T-helper 17 cell (primary cell): Measurements from ENCODE around the gene REEP1. TPM values are rescaled to one million over a fixed set of nuclear protein-coding genes. Genes with fewer than 3 reads are reported as not detected.

Source experiments
- ATAC-seq: fragments of 150-1000 bp; cut with Tn5 transposase; 2 replicates; pipeline ENCODE4 v1.10.0; 2021; ENCODE audit warnings: mild to moderate bottlenecking, moderate library complexity
- DNase-seq, 3 donors: peaks; one replicate each; pipeline versions ENCODE4 v3.0.0 to v3.0.0-alpha.2; 2020 to 2021
- H3K9me3 ChIP-seq: one replicate; pipeline ENCODE4 v1.7.0; 2013; ENCODE audit warnings: low read length, mild to moderate bottlenecking; ENCODE audit not compliant: control insufficient read depth, poor library complexity, severe bottlenecking
- H3K27ac Mint-ChIP-seq: one replicate; pipeline ENCODE4 v1.8.0; 2022; ENCODE audit warnings: mild to moderate bottlenecking, moderate library complexity, mixed read lengths
- H3K27me3 Mint-ChIP-seq: one replicate; pipeline ENCODE4 v1.8.0; 2022; ENCODE audit warnings: mixed read lengths
- H3K36me3 Mint-ChIP-seq: one replicate; pipeline ENCODE4 v1.8.0; 2022; ENCODE audit warnings: low read depth, mixed read lengths
- H3K4me1 Mint-ChIP-seq: one replicate; pipeline ENCODE4 v1.8.0; 2022; ENCODE audit warnings: mild to moderate bottlenecking, mixed read lengths
- H3K4me3 Mint-ChIP-seq: one replicate; pipeline ENCODE4 v1.8.0; 2022; ENCODE audit warnings: mild to moderate bottlenecking, moderate library complexity, mixed read lengths
- total RNA-seq, 4 donors: library from RNA in 2 of 4; stranded (reverse) in 2 of 4; gene quantifications; one replicate each; pipeline ENCODE4 v1.2.3 and lab custom pipeline; 2022 to 2026

Gene REEP1
- total RNA-seq, 2 donors from 2014 or later: 2.2 TPM; not detected in 1

DNA sequence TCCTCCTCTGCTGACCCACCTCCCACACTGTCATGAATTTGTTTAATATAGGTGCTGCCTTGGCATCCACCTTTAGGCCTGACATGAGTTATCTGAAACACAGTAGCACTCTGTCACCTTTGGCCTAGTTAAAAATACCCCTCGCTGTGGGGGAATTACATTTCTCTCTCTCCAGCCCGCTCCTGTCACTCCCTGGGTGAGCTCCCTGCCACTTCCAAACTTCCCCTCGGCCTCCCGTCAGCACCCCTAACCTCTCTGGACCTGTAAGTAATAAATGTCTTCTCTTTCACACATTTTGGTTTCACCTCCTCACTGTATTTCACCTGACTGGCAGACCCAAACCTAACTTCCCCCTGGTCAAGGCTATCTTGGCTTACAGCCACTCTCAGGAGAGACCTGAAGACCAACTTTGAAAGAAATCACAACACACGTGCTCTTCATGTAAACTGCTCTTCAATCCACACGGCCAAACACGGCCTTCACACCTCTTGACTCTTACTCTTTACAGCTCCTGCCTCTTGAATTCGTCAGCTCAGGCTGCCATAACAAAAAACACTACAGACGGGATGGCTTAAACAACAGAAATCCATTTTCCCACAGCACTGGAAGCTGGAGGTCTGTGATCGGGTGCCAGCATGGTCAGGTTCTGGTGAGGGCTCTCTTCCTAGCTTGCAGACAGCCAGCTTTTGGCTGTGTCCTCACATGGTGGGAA lies 28.3 kb downstream of the REEP1 start:
- H3K36me3 Mint-ChIP-seq: peaks cover 3% of the 10 kb centered on the region
- ATAC-seq: no peak
- no peak overlapping the region for H3K27ac Mint-ChIP-seq
- H3K4me1 Mint-ChIP-seq: peaks cover 6% of the 10 kb centered on the region
- no peak overlapping the region for H3K4me3 Mint-ChIP-seq
- no peaks in the 10 kb centered on the region for H3K9me3 ChIP-seq
- H3K27me3 Mint-ChIP-seq: peaks cover 36% of the 10 kb centered on the region
- DNase-seq: no peak

DNA sequence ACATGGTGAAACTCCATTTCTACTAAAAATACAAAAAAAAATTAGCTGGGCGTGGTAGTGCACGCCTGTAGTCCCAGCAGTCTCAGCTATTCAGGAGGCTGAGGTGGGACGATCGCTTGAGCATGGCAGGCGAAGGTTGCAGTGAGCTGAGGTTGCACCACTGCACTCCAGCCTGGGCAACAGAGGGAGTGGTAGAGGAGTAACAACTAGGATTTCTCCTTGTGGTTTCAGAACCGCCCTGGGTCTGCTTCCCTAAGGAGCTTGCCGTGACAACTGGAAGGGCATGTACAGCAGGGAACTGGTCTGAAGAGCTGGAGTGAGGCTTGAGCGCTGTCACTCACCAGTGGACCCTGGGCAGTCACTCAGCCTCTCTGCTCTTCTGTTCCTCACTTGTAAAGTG lies 29.1 kb downstream of the REEP1 start:
- H3K4me1 Mint-ChIP-seq: peaks cover 6% of the 10 kb centered on the region

DNA sequence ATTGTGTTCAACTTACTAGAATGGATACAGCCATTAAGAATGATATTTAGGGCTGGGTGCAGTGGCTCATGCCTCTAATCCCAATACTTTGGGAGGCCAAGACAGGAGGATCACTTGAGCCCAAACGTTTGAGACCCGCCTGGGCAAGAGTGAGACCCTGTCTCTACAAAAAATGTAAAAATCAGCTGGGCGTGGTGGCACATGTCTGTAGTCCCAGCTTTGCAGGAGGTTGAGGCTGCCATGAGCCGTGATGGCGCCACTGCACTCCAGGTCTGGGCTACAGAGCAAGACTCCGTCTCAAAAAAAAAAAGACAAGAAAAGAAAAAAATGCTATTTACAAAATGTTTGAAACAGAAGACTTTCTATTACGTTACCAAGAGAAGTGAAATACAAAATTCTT lies 30.0 kb downstream of the REEP1 start:
- H3K4me3 Mint-ChIP-seq: no peak overlapping the region
- H3K36me3 Mint-ChIP-seq: peaks cover 3% of the 10 kb centered on the region
- no peak for ATAC-seq

More for the DNA sequence above, 29.1 kb downstream of the REEP1 start:
- ATAC-seq (no peak), DNase-seq (no peak)
- peaks cover 43% of the 10 kb centered on the region for H3K27me3 Mint-ChIP-seq
- H3K36me3 Mint-ChIP-seq: peaks cover 3% of the 10 kb centered on the region
- H3K27ac Mint-ChIP-seq: no peak overlapping the region
- H3K4me3 Mint-ChIP-seq: no peak overlapping the region
- no peaks in the 10 kb centered on the region for H3K9me3 ChIP-seq

DNA sequence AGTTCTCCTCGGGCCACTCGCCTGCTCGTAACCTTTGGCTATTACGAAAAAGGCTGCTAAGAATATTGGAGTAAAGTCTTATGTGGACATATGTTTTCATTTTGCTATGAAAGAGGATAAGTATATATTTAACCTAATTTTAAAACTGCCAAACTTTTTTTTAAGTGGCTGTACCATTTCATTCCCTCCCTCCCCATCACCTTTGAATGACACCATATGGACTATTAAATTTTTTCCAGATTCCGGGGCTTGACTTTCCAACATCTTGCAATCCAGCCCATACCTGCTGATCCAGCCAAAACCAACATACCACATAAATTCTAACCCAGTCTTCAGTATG lies 31.5 kb downstream of the REEP1 start:
- H3K4me1 Mint-ChIP-seq: peaks cover 6% of the 10 kb centered on the region
- no peak for ATAC-seq

More for the DNA sequence above, 30.0 kb downstream of the REEP1 start:
- no peaks in the 10 kb centered on the region for H3K9me3 ChIP-seq
- peaks cover 41% of the 10 kb centered on the region for H3K27me3 Mint-ChIP-seq
- peaks cover 6% of the 10 kb centered on the region for H3K4me1 Mint-ChIP-seq
- H3K27ac Mint-ChIP-seq: no peak overlapping the region
- no peak for DNase-seq

DNA sequence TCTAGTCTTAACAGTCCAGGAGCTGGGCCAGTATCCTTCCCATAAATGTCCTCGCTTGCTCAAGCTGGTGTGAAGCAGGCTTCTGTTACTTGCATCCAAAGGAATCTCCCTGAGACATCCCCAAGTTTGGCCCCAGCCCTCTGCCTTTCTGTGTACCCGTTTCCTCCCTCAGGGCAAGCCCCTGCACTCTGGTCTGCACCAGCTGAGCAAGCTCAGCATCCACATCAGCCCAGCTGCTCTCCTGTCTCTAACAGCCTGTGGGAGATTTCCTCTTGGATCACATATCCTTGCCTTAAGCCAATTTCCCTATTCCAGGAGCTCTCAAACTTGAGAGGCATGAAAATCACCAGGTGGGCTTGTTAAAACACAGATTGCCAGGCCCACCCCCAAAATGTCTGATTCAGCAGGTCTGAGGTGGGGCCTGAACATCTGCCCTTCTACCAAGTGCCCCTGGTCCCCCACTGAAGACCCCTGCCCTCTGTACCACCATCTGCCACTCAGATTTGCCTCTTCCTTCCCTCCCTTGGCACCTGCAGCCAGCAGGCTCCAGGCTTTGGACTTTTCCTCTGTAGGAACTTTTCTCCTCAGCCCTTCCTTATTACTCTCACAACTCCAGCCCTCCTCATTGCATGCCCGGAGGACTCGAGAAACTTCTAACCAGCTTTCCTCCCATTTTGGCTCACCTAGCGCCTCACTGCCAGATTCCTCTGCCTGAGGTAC lies 32.1 kb downstream of the REEP1 start:
- no peaks in the 10 kb centered on the region for H3K9me3 ChIP-seq
- peaks cover 3% of the 10 kb centered on the region for H3K36me3 Mint-ChIP-seq
- H3K27me3 Mint-ChIP-seq: peaks cover 37% of the 10 kb centered on the region
- ATAC-seq (no peak), DNase-seq (no peak)
- H3K27ac Mint-ChIP-seq: no peak overlapping the region
- peaks cover 6% of the 10 kb centered on the region for H3K4me1 Mint-ChIP-seq
- no peak overlapping the region for H3K4me3 Mint-ChIP-seq

More for the DNA sequence above, 31.5 kb downstream of the REEP1 start:
- Mint-ChIP-seq H3K36me3 (peaks cover 3% of the 10 kb centered on the region), H3K4me3 (no peak overlapping the region), H3K27me3 (peaks cover 42% of the 10 kb centered on the region), H3K27ac (no peak overlapping the region)
- H3K9me3 ChIP-seq: no peaks in the 10 kb centered on the region
- DNase-seq: no peak

DNA sequence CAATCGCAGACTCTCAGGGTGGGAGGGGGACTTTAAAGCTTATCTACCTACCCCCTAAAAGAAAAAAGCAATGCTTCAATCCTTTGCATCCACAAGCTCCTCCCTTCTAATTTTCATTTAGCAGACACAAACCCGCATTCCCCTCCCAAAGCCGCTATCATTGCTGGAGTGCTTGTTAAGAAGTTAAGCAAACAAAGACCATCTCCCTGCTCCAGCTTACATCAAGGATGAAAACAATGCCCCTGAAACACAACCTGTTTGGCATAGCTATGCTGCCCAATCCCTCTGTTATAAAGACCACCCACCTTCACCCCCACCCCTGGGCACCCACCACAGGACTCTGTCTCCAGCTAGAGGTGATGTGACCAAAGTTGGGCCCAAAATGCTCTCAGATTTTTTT lies 33.0 kb downstream of the REEP1 start:
- DNase-seq (no peak), ATAC-seq (no peak)
- H3K36me3 Mint-ChIP-seq: peaks cover 3% of the 10 kb centered on the region
- H3K27me3 Mint-ChIP-seq: peaks cover 43% of the 10 kb centered on the region
- no peak overlapping the region for H3K27ac Mint-ChIP-seq
- no peaks in the 10 kb centered on the region for H3K9me3 ChIP-seq
- no peak overlapping the region for H3K4me3 Mint-ChIP-seq
- peaks cover 6% of the 10 kb centered on the region for H3K4me1 Mint-ChIP-seq

DNA sequence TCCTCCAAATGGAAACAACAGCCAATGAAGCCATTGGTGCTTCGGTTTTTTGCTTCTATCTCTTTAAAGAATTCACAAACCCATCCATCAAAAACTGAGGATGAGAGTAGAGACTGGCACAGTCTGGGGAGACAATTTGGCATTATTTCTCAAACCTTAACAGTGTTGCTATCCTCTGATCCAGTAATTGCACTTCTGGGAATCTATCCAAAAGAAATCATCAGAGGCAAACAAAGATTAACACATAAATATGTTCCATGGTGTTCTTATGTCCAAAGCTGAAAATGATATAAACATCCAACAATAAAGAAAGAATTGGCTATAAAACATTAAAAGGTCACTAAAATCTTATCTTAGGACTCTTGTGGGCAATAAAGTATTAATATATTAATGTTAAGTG lies 35.1 kb downstream of the REEP1 start:
- ATAC-seq (no peak), DNase-seq (no peak)
- Mint-ChIP-seq H3K36me3 (peaks cover 3% of the 10 kb centered on the region), H3K27ac (no peak overlapping the region), H3K4me1 (peaks cover 3% of the 10 kb centered on the region), H3K27me3 (peaks cover 60% of the 10 kb centered on the region), H3K4me3 (no peak overlapping the region)
- no peaks in the 10 kb centered on the region for H3K9me3 ChIP-seq

DNA sequence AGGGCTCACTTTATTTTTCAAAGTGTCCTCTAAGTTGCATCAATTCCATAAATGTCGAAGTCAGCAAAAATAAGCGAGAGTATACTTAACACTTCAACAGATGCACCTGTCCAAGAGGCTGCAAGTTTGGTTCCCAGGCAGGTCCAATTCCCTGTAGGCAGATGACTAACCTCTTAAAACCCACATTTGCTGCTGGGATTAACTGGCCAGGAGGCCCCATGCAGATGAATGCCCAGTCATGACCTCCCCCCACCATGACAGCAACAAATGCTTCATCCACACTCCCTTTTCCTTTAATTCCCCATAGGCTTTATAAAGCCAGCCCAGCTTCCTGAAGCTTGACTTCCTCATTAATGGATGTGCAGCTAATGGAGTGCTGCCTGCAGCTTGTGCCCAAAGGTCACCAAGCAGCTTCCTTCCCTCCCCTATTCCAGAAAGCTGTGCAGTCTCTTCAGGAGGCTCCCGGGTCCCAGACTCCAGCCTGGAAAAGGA lies 35.7 kb downstream of the REEP1 start:
- no peak for ATAC-seq
- H3K4me1 Mint-ChIP-seq: peaks cover 3% of the 10 kb centered on the region

DNA sequence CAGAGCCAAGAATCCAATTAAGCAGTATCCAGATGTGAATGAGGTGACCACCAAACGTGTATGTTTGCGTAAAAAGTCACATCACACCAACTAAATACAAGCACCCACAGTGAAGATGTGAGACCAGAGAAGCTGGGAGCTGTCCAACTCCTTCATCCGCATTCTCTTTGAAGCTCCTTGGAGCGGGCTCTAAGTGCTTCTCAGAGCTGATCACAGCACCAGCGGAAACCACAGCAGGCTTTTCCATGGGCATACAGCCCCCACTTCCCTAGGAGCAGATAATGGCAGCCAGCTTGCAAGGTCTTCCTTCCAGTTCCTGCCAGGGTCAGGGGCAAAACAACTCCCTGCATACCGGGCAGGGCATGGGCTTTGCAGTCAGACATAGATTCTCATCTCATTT lies 36.4 kb downstream of the REEP1 start:
- DNase-seq (no peak), ATAC-seq (no peak)
- H3K36me3 Mint-ChIP-seq: peaks cover 3% of the 10 kb centered on the region
- no peak overlapping the region for H3K27ac Mint-ChIP-seq
- no peak overlapping the region for H3K4me3 Mint-ChIP-seq
- H3K27me3 Mint-ChIP-seq: peaks cover 60% of the 10 kb centered on the region
- no peaks in the 10 kb centered on the region for H3K9me3 ChIP-seq
- H3K4me1 Mint-ChIP-seq: peaks cover 3% of the 10 kb centered on the region

More for the DNA sequence above, 35.7 kb downstream of the REEP1 start:
- no peaks in the 10 kb centered on the region for H3K9me3 ChIP-seq
- H3K27ac Mint-ChIP-seq: no peak overlapping the region
- no peak overlapping the region for H3K4me3 Mint-ChIP-seq
- DNase-seq: no peak
- peaks cover 66% of the 10 kb centered on the region for H3K27me3 Mint-ChIP-seq
- peaks cover 3% of the 10 kb centered on the region for H3K36me3 Mint-ChIP-seq

DNA sequence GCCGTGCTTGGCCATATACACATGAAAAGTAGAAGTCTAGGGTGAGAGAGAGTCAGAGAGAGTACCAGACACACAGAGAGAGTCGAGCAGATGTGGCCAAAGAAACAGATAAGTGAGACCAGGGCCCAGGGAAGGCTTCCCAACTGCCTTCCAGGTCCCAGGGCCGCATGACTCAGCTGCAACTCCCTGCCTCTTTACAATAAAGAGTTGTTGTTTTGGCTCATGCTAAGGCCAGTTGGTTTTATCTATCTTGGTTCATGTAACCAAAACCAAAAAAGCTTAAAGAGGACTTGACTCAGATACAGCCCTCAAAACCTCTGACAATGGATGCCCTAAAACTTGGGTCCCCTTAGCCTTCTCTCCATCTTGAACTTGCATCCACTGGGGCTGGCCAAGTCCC lies 36.9 kb downstream of the REEP1 start:
- Mint-ChIP-seq H3K4me1 (peaks cover 2% of the 10 kb centered on the region), H3K27ac (no peak overlapping the region), H3K4me3 (no peak overlapping the region), H3K36me3 (peaks cover under 1% of the 10 kb centered on the region), H3K27me3 (peaks cover 55% of the 10 kb centered on the region)
- H3K9me3 ChIP-seq: no peaks in the 10 kb centered on the region
- no peak for ATAC-seq
- DNase-seq: no peak

DNA sequence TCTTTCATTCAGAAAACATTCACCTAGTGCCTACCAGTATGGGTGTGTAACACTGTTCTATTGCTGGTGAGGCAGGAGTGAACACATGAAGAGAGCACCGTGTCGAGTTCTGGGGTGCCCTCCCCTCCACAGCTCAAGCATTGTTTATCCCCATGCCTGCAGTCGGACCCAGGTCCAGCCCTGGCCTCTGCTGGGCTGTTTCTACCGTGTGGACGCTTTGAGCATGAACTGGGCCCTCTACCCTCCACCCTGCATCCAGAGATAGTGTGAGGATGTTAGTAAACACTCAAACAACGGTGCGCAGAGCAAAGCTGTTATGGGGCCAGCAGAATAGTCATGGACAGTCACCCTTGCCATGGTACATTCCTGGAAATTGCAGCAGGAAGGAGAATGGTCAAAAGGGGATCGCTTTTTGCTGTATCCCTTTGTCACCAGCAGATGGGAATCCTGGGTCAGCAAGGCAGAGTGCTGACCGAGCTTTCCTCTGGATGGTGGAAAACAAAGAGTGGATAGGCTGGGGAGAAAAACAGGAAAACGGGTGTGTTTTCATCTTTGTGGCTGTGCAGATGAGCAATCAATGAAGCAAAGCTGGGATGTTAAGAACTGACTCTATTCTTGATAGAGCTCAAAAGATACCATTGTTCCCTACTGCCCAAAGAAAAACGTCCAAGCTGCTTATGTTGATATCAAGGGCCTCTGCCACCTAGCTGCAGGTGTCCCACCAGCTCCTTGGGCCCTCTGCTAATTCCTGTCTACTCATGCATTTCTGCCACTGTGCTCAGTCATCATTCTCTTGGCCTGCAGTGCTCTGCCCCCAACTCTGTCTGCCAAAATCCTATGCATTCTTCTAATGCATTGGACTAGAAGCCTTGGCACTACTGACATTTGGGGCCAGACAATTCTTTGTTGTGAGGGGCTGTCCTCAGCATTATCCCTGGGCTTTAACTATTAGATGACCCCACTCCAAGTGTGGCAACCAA lies 38.7 kb downstream of the REEP1 start:
- Mint-ChIP-seq H3K36me3 (no peaks in the 10 kb centered on the region), H3K4me1 (no peaks in the 10 kb centered on the region), H3K4me3 (no peak overlapping the region), H3K27ac (no peak overlapping the region), H3K27me3 (peaks cover 46% of the 10 kb centered on the region)
- DNase-seq: no peak
- H3K9me3 ChIP-seq: no peaks in the 10 kb centered on the region
- no peak for ATAC-seq

DNA sequence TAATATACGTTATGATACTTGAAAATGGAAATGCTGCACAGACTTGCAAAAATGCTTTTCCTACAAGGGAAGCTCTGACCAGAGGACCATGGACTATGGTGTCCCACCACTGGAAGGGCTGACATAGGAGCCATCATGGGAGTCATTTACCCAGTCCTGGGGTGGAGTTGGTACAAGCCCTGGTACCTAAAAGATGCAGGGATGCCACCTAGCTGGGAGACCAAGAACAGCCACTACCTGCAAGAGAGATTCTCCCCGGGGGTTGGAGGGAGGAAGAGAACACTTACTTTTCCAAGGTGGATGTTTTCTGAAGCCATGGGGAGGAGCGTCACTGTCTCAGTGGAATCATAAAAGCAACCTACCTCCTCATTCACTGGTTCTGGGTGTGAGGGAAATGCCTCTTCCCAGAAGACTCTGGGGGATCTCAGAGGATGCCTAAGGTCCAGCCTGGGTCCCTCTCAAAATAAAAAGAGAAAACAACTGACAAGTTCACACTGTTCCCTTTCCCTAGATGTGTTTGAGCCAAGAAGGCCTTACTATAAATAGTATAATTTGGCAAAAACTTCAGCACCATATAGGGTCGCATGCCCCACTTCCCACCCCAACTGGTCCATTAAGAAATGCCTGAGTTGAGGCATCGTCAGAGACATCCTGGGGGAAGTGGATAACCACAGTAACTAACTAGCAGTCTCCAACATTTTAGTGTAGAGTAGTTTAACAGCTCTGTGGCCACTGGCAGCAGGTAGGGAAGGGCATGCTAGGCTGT lies 39.9 kb downstream of the REEP1 start:
- no peaks in the 10 kb centered on the region for H3K4me1 Mint-ChIP-seq
- H3K4me3 Mint-ChIP-seq: no peak overlapping the region
- ATAC-seq: no peak
- H3K27ac Mint-ChIP-seq: no peak overlapping the region
- DNase-seq: no peak
- H3K36me3 Mint-ChIP-seq: no peaks in the 10 kb centered on the region
- no peaks in the 10 kb centered on the region for H3K9me3 ChIP-seq
- peaks cover 54% of the 10 kb centered on the region for H3K27me3 Mint-ChIP-seq
